ENCODE data around the gene SRD5A1. TPM values are rescaled to one million over a fixed set of nuclear protein-coding genes. Genes with fewer than 3 reads are reported as not detected.

The SRD5A1 gene
- total RNA-seq, 1 experiment from 2014 or later = 29.9 TPM

DNA sequence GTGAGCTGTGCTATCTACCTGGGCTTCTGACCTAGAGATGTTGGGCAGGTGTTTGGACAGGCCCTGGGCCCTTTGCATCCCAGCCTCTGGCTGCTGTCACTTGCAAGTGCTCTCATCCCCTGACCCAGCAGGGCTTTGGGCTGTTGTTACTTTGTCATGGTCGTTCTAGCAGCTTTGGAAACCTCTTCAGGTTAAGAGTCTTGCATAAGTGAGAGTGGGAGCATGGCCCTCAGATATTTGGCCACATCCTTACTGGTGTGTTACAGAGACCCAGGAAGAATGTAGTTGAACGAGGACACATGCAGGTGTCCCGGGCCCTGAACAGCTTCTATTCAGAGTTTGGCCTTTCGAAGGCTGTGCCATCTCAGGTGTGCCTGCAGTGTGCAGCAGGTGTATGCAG, 84.4 kb downstream of the SRD5A1 start:
- Histone ChIP-seq H3K27me3 (ENCODE audit: insufficient read depth, low read length) (no peaks in the 10 kb centered on the region), H2BK20ac (ENCODE audit: low read depth, low read length, poor library complexity, severe bottlenecking) (no peak overlapping the region), H3K79me1 (ENCODE audit: insufficient read depth, low read depth, low read length, poor library complexity, severe bottlenecking) (peaks cover 19% of the 10 kb centered on the region), H3K27ac (ENCODE audit: insufficient read length, low read depth, low read length) (no peak overlapping the region), H3T11ph (ENCODE audit: low read length) (no peak overlapping the region), H2BK5ac (ENCODE audit: insufficient read length, low read length) (no peak overlapping the region), H3K4me2 (ENCODE audit: insufficient read depth, insufficient read length, low read length) (no peak overlapping the region), H3K4me1 (ENCODE audit: insufficient read depth, low read length) (no peaks in the 10 kb centered on the region; the same call in 1 of the 2 replicates), H3K56ac (ENCODE audit: insufficient read length, low read depth, low read length) (no peak overlapping the region), H4K20me1 (ENCODE audit: control insufficient read depth, insufficient read depth, insufficient read length) (peaks cover 11% of the 10 kb centered on the region), H2BK15ac (ENCODE audit: low read depth, low read length) (no peak overlapping the region), H3K14ac (ENCODE audit: insufficient read depth, low read length) (no peak overlapping the region), H3K79me2 (ENCODE audit: insufficient read depth, low read length) (peaks cover 39% of the 10 kb centered on the region; the same call in 1 of the 2 replicates), H3K18ac (ENCODE audit: insufficient read length, low read depth, low read length) (no peak overlapping the region), H3K23me2 (ENCODE audit: insufficient read length, low read depth, low read length, poor library complexity, severe bottlenecking) (peaks cover 3% of the 10 kb centered on the region), H2BK120ac (ENCODE audit: low read depth, low read length, poor library complexity, severe bottlenecking) (no peak overlapping the region), H2AK5ac (ENCODE audit: insufficient read length, low read length) (no peak overlapping the region), H3K23ac (ENCODE audit: insufficient read length, low read depth, low read length) (no peak overlapping the region), H3K9ac (ENCODE audit: extremely low read depth, insufficient read length, low read length) (no peak overlapping the region), H4K5ac (ENCODE audit: insufficient read length, low read depth, low read length) (no peak overlapping the region), H4K91ac (ENCODE audit: insufficient read length, low read depth, low read length) (no peak overlapping the region), H2BK12ac (ENCODE audit: insufficient read length, low read depth, low read length) (no peak overlapping the region), H4K8ac (replicated peaks; ENCODE audit: insufficient read length, low read depth, low read length) (no peak overlapping the region), H2AFZ (ENCODE audit: low read length) (no peak overlapping the region), H3K4ac (ENCODE audit: low read depth, low read length) (no peak overlapping the region), H3K9me3 (ENCODE audit: control insufficient read depth, low read depth, low read length) (no peaks in the 10 kb centered on the region)
- Mint-ChIP-seq H3K4me1 (peaks cover 54 to 68% of the 10 kb centered on the region in 2 experiments), H3K27ac (no peak overlapping the region), H3K27me3 (ENCODE audit: low read depth) (no peaks in the 10 kb centered on the region), H3K36me3 (ENCODE audit: insufficient read depth in 1 of 3, low read depth in 3 of 3) (peaks cover 4 to 13% (median 6%) of the 10 kb centered on the region in 3 experiments; a peak in 3 of 7 replicates), H3K9me3 (no peaks in the 10 kb centered on the region; a peak in 1 of 5 replicates), H3K4me3 (no peak overlapping the region)
- no peak for DNase-seq
- WGBS (ENCODE audit: extremely low coverage, insufficient read length, low lambda C conversion rate) = no CpG with 5 or more reads among the region's 4 CpGs
- TF ChIP-seq, protein P1, sequence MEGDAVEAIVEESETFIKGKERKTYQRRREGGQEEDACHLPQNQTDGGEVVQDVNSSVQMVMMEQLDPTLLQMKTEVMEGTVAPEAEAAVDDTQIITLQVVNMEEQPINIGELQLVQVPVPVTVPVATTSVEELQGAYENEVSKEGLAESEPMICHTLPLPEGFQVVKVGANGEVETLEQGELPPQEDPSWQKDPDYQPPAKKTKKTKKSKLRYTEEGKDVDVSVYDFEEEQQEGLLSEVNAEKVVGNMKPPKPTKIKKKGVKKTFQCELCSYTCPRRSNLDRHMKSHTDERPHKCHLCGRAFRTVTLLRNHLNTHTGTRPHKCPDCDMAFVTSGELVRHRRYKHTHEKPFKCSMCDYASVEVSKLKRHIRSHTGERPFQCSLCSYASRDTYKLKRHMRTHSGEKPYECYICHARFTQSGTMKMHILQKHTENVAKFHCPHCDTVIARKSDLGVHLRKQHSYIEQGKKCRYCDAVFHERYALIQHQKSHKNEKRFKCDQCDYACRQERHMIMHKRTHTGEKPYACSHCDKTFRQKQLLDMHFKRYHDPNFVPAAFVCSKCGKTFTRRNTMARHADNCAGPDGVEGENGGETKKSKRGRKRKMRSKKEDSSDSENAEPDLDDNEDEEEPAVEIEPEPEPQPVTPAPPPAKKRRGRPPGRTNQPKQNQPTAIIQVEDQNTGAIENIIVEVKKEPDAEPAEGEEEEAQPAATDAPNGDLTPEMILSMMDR (conservative IDR thresholded peaks at IDR 0.05) = no peak

Measured in H9 (cell line).